Stimulated activated naive CD4-positive, alpha-beta T cell (primary cell): Measurements from ENCODE around the gene SIMC1.

Experiments
- DNase-seq, 6 experiments: peaks; one replicate each; lab custom pipeline; 2025; lab: John Stamatoyannopoulos, UW

The SIMC1 gene

GRCh38 chr5:176361437-176362232, 123.4 kb downstream of the SIMC1 start, which contains the start of gene KIAA1191:
KIAA1191 (minus strand) TSS chr5:176361764; CDS start chr5:176359508, 2,256 bp downstream.
- DNase-seq: peak; percentile 91 to 94 (median 92)

DNA sequence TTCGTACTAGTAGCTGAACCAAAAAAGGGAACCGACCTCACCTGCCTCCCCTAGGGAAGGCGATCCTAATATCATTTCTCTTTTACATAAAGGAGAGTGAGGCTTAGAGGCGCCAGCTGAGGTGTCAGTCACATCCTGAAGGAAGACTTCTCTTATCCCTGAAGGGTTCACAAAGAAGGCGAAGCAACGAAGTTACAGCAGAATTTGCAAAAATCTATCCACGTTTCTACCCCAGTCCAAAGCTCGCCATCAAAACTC, 123.9 kb downstream of the SIMC1 start:
- DNase-seq: no peak

- peak in 1 of 6 experiments; percentile 33 for DNase-seq
These were observed 126.6 kb downstream of the SIMC1 start for GRCh38 chr5:176364765-176365350.

- DNase-seq: peak; percentile 17 to 58 (median 48)
These were observed 127.4 kb downstream of the SIMC1 start, which contains the start of gene ARL10 for GRCh38 chr5:176365351-176366231. ARL10 (plus strand) TSS chr5:176365487; CDS start chr5:176365564, 77 bp downstream.

DNA sequence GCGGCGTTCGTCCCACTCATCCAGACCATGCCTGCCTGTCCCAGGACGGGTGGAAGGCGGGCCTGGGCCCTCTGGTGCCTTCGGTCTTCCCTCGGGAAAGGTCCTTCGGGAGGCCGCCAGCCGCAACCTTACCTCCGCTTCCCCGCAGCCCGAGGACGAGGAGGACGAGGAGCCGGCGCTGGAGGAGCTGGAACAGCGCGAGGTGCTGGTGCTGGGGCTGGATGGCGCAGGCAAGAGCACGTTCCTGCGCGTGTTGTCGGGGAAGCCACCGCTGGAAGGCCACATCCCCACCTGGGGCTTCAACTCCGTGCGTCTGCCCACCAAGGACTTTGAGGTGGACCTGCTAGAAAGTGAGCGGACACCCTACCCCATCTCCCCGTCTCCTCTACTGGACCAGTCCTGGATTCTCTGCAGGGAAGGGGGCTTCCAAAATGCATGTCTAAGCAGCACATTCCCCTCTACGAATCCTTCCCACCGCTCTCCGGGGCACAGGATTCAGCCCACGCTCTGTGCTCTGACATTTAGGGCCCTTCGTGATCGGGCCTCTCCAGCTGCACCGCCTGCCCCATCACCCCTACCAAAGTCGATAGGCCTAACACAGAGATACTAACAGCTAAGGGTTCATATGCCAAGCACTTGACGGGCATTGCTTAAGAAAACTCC, 128.1 kb downstream of the SIMC1 start:
- DNase-seq: no peak

DNA sequence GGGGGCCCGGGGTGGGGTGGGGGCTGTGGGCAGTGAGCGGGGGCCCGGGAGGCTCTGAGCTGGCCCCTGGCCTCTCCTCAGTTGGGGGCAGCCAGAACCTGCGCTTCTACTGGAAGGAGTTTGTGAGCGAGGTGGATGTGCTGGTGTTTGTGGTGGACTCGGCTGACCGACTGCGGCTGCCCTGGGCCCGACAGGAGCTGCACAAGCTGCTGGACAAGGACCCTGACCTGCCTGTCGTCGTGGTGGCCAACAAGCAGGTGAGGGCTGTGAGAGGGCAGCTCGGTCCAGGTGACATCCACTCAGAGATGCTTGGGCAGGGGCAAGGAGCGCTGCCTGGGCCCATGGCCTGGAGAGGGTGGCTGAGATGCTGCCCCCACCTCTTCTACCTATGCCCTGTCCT, 130.5 kb downstream of the SIMC1 start:
- no peak for DNase-seq

- no peak for DNase-seq
These were observed 131.9 kb downstream of the SIMC1 start for GRCh38 chr5:176369934-176370711.

DNA sequence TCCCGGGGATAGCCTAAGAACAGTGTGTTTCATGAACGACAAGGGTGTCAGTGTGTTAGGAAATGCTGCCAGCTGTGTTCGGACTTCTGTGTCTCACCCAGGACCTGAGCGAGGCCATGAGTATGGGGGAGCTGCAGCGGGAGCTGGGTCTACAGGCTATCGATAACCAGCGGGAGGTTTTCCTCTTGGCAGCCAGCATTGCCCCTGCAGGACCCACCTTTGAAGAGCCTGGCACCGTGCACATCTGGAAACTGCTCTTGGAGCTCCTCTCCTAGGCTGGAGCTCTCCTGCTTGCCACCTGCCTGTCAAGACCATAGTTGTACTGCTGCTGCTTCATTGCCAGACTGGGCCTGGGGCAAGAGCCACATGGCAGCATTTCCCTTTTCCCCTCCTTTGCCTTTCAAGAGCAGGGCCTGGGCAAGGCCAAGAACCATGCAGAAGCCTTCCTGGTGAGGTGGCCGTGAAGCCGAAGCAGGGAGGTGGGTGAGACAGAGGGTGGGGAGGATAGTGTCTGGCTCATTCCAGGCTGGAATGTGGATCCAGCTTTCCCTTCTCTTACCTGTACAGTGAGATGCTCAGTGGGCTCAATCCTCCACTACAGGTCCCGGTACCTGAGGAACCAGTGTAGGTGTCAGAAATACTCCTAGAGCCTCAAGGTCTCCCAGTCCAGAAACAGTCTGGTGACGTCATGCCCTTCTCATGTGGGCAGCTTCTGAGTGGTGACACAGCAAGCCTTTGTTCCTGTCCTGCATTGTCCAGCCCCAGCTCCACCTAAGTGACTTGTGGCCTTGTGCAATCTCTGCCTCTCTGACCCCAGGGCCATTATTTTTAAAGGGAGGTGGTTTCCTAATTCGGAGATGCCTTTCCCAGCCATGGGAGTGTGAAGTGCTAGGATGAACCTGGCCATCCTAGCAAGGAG, 133.7 kb downstream of the SIMC1 start:
- no peak for DNase-seq

DNA sequence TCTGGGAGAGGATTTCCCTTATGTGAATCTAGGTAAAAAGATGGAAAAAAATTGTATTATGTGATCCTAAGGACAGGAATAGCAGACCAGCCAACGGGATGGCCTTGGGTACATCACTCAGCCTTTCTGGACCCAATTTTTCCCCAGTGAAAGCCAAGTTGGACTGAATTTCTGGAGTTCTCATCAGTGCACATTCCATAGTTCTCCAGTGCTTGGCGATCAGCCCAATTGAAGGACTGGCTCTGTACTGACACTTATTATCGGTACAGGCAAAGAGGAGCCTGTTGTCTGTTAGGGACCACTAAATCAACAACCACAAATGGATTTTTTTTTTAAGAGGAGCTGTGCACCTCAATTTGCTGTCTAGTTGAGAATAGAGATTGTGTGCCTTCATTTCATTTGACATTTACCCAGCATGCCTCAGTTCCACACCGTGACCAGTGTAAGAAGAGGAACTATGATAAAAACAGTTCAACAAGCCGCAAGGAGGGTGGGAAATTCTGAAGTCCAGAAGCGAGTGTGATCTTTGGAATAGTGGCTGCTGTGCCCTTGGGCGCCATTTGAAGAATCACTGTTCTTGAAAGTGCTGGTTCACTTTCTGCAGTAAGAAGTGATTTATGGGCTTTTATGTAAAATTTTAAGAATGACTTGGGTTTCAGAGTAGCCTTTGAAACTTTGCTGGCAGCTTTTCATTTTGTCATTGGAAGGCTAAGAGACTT, 135.0 kb downstream of the SIMC1 start:
- DNase-seq: no peak

DNA sequence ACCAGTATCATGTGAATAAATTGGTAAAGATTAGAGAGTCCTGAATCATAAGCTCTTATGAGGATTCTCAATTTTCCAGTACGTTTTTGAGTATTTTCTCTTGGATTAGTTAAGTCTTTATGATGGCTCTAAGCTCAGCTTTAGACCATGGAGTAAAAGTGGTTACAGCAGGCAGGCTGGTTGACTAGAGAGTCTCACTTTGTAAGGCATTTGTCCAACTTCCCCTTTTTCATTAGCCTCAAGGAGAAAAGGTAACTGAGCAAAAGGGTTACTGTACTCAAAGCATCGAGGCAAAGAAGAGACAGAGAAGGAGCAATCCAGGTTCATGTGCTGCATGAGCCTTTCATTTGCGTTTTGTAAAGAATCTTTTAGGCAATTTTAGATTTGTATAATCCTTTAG, 141.7 kb downstream of the SIMC1 start:
- DNase-seq: no peak

GRCh38 chr5:176381423-176381822, 143.2 kb downstream of the SIMC1 start:
- no peak for DNase-seq

GRCh38 chr5:176381979-176382378, 143.8 kb downstream of the SIMC1 start:
- no peak for DNase-seq

DNA sequence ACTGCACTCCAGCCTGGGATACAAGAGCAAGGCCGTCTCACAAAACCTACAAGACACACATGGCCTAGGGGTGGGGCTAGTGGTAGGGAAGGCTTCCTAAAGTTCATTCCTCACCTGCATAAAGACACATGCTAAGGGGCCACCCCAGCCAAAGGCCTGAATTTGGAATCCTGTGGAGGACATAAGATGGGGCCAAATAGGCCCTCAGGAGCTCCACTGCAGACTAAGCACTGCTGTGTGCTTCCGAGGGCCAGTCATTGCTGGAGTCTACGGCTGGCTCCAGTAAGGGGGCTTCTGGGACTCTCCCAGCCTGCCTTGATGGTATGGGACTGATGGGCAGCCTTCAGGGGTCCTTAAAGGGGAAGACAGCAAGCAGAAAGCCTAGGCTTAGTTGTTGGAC, 144.5 kb downstream of the SIMC1 start:
- DNase-seq: no peak

GRCh38 chr5:176383248-176383905, 145.2 kb downstream of the SIMC1 start:
- DNase-seq: no peak

DNA sequence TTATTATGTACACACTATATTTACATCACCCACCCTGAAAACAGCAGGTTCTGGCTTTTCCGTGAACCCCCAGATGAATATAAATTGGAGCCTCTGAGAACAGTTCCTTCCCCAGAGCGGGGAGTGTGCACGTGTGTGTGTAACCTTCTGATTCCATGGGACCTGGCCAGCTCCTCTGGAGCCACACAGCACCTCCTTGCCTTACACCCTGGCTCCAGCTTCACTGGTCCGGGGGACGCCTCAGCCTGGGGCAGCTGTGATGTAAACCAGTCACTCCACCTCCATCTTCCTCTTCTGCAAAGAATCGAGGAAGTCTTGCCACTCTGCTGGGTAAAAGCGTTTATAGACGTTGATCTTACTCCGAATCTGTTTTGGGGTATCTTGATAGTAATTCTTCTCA, 145.7 kb downstream of the SIMC1 start:
- DNase-seq: no peak

GRCh38 chr5:176384366-176384930, 146.2 kb downstream of the SIMC1 start:
- no peak for DNase-seq

DNA sequence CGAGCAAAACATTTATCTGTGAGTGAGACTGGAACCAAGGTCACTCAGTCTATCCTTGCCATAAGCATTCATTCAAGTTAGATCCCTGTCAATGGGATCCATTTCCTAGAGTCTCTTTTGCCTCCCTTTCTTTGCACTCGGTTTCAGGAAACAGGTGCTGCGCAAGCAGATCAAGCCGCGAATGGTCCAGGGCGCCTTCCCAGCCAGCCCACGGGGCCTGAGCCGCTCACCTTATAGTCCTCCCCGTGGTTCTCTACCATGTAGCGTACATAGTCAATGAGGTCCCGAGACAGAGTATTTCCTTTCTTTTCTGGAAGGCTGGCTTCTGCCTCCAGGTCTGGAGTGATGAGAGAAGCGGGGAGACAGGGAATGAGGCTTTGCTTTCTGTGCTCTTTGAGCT, 146.8 kb downstream of the SIMC1 start:
- DNase-seq: no peak

- no peak for DNase-seq
These were observed 148.3 kb downstream of the SIMC1 start for GRCh38 chr5:176386491-176386890.
